ENCODE measurements around the gene PDE4B.

PDE4B gene

GRCh38 chr1:65946376-65946775 lies 153.7 kb downstream of the PDE4B start:
- TF ChIP-seq, protein P1, sequence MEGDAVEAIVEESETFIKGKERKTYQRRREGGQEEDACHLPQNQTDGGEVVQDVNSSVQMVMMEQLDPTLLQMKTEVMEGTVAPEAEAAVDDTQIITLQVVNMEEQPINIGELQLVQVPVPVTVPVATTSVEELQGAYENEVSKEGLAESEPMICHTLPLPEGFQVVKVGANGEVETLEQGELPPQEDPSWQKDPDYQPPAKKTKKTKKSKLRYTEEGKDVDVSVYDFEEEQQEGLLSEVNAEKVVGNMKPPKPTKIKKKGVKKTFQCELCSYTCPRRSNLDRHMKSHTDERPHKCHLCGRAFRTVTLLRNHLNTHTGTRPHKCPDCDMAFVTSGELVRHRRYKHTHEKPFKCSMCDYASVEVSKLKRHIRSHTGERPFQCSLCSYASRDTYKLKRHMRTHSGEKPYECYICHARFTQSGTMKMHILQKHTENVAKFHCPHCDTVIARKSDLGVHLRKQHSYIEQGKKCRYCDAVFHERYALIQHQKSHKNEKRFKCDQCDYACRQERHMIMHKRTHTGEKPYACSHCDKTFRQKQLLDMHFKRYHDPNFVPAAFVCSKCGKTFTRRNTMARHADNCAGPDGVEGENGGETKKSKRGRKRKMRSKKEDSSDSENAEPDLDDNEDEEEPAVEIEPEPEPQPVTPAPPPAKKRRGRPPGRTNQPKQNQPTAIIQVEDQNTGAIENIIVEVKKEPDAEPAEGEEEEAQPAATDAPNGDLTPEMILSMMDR (IDR thresholded peaks at IDR 0.05), result no peak
- no peak for DNase-seq (ENCODE audit: low spot score)
- no peak overlapping the region for H3K27ac ChIP-seq
- H3K4me3 ChIP-seq, result no peak overlapping the region

GRCh38 chr1:65946960-65947359 lies 154.3 kb downstream of the PDE4B start:
- Histone ChIP-seq H3K27ac (no peak overlapping the region), H3K4me3 (no peak overlapping the region)
- DNase-seq (ENCODE audit: low spot score), result no peak
- TF ChIP-seq, protein P1 (IDR thresholded peaks at IDR 0.05), result no peak

DNA sequence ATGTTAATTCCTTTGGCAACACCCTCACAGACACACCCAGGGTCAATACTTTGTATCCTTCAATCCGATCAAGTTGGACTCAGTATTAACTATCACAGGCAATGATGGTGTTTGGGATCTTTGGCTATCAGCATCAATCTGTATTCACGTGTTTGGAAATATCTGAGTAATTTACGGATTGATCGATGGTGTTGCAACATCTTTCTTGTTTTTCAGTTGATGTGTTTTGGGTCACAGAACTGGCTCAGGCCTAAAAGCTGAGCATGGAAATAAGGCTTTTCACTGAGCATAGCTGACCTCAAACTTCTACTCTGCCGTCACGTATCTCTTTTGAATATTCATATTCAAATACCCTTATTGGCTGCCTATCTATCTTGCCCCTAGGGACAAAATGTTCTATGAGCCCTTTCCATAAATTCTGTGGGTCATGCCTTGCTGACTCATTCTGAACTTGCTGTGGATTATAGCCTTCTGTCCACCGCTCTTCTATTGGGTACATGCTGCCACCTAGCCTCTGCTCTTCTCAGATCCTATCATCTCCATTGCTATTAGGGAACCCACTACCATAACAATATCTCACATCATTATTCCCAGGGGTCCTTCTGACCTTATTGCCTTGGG lies 156.0 kb downstream of the PDE4B start:
- Histone ChIP-seq H3K4me3 (no peak overlapping the region), H3K27ac (no peak overlapping the region)
- no peak for DNase-seq (ENCODE audit: low spot score)
- TF ChIP-seq, protein P1 (IDR thresholded peaks at IDR 0.05), result no peak

- H3K27ac ChIP-seq, result no peak overlapping the region
- no peak for DNase-seq (ENCODE audit: low spot score)
- no peak overlapping the region for H3K4me3 ChIP-seq
These were observed 156.5 kb downstream of the PDE4B start for GRCh38 chr1:65949230-65949626.

GRCh38 chr1:65949933-65950332 lies 157.2 kb downstream of the PDE4B start:
- DNase-seq (ENCODE audit: low spot score), result no peak
- TF ChIP-seq, protein P1 (IDR thresholded peaks at IDR 0.05), result no peak
- H3K4me3 ChIP-seq, result no peak overlapping the region
- no peak overlapping the region for H3K27ac ChIP-seq

More at GRCh38 chr1:65949230-65949626, 156.5 kb downstream of the PDE4B start:
- TF ChIP-seq, protein P1 (IDR thresholded peaks at IDR 0.05), result no peak

GRCh38 chr1:65952696-65953095 lies 160.0 kb downstream of the PDE4B start:
- no peak overlapping the region for H3K4me3 ChIP-seq
- no peak overlapping the region for H3K27ac ChIP-seq
- DNase-seq (ENCODE audit: low spot score), result no peak
- TF ChIP-seq, protein P1 (IDR thresholded peaks at IDR 0.05), result no peak

DNA sequence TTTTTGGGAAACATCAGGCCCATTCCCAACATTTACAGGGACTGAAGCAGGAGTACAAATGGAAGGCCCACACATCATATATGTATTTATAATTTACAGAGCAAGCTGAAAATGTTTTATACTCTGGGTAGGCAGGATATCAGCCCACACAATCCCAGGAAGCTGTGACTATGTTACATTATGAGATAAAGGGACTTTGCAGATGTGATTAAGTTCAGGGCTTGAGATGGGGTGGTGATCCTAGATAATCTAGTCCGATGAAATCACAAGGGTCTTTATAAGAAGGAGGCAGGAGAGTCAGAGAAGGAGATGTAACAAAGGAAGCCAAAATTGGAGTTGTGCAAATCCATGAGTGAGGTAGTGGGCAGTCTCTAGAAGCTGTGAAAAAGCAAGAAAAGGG lies 160.5 kb downstream of the PDE4B start:
- Histone ChIP-seq H3K27ac (no peak overlapping the region), H3K4me3 (no peak overlapping the region)
- no peak for DNase-seq (ENCODE audit: low spot score)
- TF ChIP-seq, protein P1 (IDR thresholded peaks at IDR 0.05), result no peak

Data from coronary artery (tissue), 2 donors.